Keratinocyte (primary cell): ENCODE data around the gene NELL1. TPM values are rescaled to one million over a fixed set of nuclear protein-coding genes. Genes with fewer than 3 reads are reported as not detected.

Experiments used
- DNase-seq: peaks from one replicate; pipeline ENCODE4 v3.0.0-alpha.2; 2011; ENCODE audit warnings: low read depth, missing footprints, low spot score
- FAIRE-seq: peaks from 2 replicates; lab custom pipeline; 2011; peaks lifted over from hg19 to GRCh38; lab: Jason Lieb, UNC
- H2AFZ ChIP-seq: 2 replicates; pipeline ENCODE4 v1.6.0; 2012; ENCODE audit warnings: low read length, control low read depth, inconsistent platforms; ENCODE audit not compliant: control insufficient read depth
- H3K27ac ChIP-seq: 2 replicates; pipeline ENCODE4 v1.5.1; 2011; ENCODE audit warnings: low read length; ENCODE audit not compliant: control insufficient read depth, insufficient read depth
- H3K27me3 ChIP-seq: 3 replicates; pipeline ENCODE4 v1.6.0; 2011; ENCODE audit warnings: low read length; ENCODE audit not compliant: control insufficient read depth, insufficient read depth; ENCODE audit errors: extremely low read depth
- H3K36me3 ChIP-seq, 2 experiments: 2 replicates in 1 of 2; 3 replicates in 1 of 2; pipeline ENCODE4 v1.5.1; 2011; ENCODE audit warnings: low read length in 2 of 2, mild to moderate bottlenecking in 1 of 2; ENCODE audit not compliant: control insufficient read depth in 2 of 2, insufficient read depth in 2 of 2; ENCODE audit errors: extremely low read depth in 1 of 2
- H3K4me1 ChIP-seq: 3 replicates; pipeline ENCODE4 v1.5.1; 2011; ENCODE audit warnings: low read length; ENCODE audit not compliant: control insufficient read depth, insufficient read depth; ENCODE audit errors: extremely low read depth
- H3K4me2 ChIP-seq: 3 replicates; pipeline ENCODE4 v1.6.0; 2011; ENCODE audit warnings: low read depth, low read length; ENCODE audit not compliant: control insufficient read depth, insufficient read depth; ENCODE audit errors: extremely low read depth
- H3K4me3 ChIP-seq, 3 experiments: fragments of 200-600 bp in 1 of 3; sonication (generic) in 1 of 3; 2 replicates in 2 of 3; 3 replicates in 1 of 3; pipeline ENCODE4 v1.5.1; 2011 to 2016; ENCODE audit warnings: low read length in 3 of 3, mild to moderate bottlenecking in 3 of 3, control low read depth in 2 of 3, inconsistent platforms in 1 of 3, low read depth in 1 of 3, mixed read lengths in 1 of 3, mixed run types in 1 of 3, moderate library complexity in 1 of 3; ENCODE audit not compliant: control insufficient read depth in 2 of 3, insufficient read depth in 2 of 3; ENCODE audit errors: extremely low read depth in 1 of 3
- H3K79me2 ChIP-seq: 2 replicates; pipeline ENCODE4 v1.6.0; 2012; ENCODE audit warnings: low read length; ENCODE audit not compliant: control insufficient read depth, insufficient read depth
- H3K9ac ChIP-seq: 3 replicates; pipeline ENCODE4 v1.6.0; 2011; ENCODE audit warnings: low read length; ENCODE audit not compliant: control insufficient read depth, insufficient read depth; ENCODE audit errors: extremely low read depth
- H3K9me1 ChIP-seq: 3 replicates; pipeline ENCODE4 v1.6.0; 2011; ENCODE audit warnings: low read length; ENCODE audit not compliant: control insufficient read depth, insufficient read depth; ENCODE audit errors: extremely low read depth
- H3K9me3 ChIP-seq: 2 replicates; pipeline ENCODE4 v1.5.1; 2012; ENCODE audit warnings: low read depth, low read length; ENCODE audit not compliant: control insufficient read depth
- H4K20me1 ChIP-seq: 3 replicates; pipeline ENCODE4 v1.6.0; 2011; ENCODE audit warnings: low read length; ENCODE audit not compliant: control insufficient read depth, insufficient read depth; ENCODE audit errors: extremely low read depth
- CTCF ChIP-seq, 3 experiments: IDR thresholded peaks in 1 of 3; conservative IDR thresholded peaks in 1 of 3; optimal IDR thresholded peaks in 1 of 3; 2 replicates in 2 of 3; 3 replicates in 1 of 3; pipeline versions ENCODE3 to v1.5.1; 2011; ENCODE audit warnings: low read length in 3 of 3, mild to moderate bottlenecking in 3 of 3, moderate library complexity in 2 of 3, control low read depth in 1 of 3, inconsistent platforms in 1 of 3; ENCODE audit not compliant: insufficient read depth in 2 of 3; ENCODE audit errors: extremely low read depth in 1 of 3
- EZH2 ChIP-seq: IDR thresholded peaks from one replicate; pipeline ENCODE4 v1.6.1; 2012; ENCODE audit warnings: inconsistent platforms, mild to moderate bottlenecking, low read length, moderate library complexity
- dilution Hi-C: fragments of 300-500 bp; cut with MboI; formaldehyde crosslinking; loops from one replicate; pipeline ENCODE4 v1.7.0; 2020; ENCODE audit warnings: low sequenced_read_pairs; ENCODE audit not compliant: extremely low pct_ligation_motif_present
- polyA plus RNA-seq, 5 experiments: library from polyadenylated mRNA; depleted of rRNA in 3 of 5; stranded (reverse) in 3 of 5; stranded (forward) in 1 of 5; unstranded in 1 of 5; fragments of >200 nt; gene quantifications; 1 replicate in 1 of 5; 2 replicates in 3 of 5; 3 replicates in 1 of 5; pipeline versions ENCODE4 v1.2.1 to v1.2.3, GENCODE V29; 2011 to 2012; ENCODE audit warnings: missing spikeins in 2 of 5, low read depth in 1 of 5, low replicate concordance in 1 of 5

Gene NELL1
- polyA plus RNA-seq, 1 donor (not counting 4 experiments of a cell fraction or from before 2014, with no cell fraction given) = not detected

GRCh38 chr11:20760811-20761210 is 91.4 kb downstream of the NELL1 start:
- Histone ChIP-seq H2AFZ (no peak overlapping the region), H3K9me1 (no peaks in the 10 kb centered on the region), H3K27ac (no peak overlapping the region), H3K36me3 (no peaks in the 10 kb centered on the region), H3K4me3 (no peak overlapping the region), H3K27me3 (no peaks in the 10 kb centered on the region), H3K9ac (no peak overlapping the region), H3K4me1 (no peaks in the 10 kb centered on the region), H4K20me1 (no peaks in the 10 kb centered on the region), H3K9me3 (peaks cover 3% of the 10 kb centered on the region), H3K4me2 (no peak overlapping the region), H3K79me2 (no peaks in the 10 kb centered on the region)
- FAIRE-seq (no peak), DNase-seq (no peak)
- dilution Hi-C loops = no loop called here
- TF ChIP-seq CTCF (optimal IDR thresholded peaks at IDR 0.05 in 1 of 3, IDR thresholded peaks at IDR 0.05 in 1 of 3, conservative IDR thresholded peaks at IDR 0.05 in 1 of 3; ENCODE audit: extremely low read depth in 1 of 3, insufficient read depth in 2 of 3, low read length in 3 of 3) = no peak
- no peak for TF ChIP-seq EZH2

- no peaks in the 10 kb centered on the region for H3K27me3 ChIP-seq
- FAIRE-seq (no peak), DNase-seq (no peak)
- H4K20me1 ChIP-seq = no peaks in the 10 kb centered on the region
- peaks cover 3% of the 10 kb centered on the region for H3K9me3 ChIP-seq
- no peaks in the 10 kb centered on the region for H3K4me1 ChIP-seq
- no peaks in the 10 kb centered on the region for H3K9me1 ChIP-seq
- H2AFZ ChIP-seq = no peak overlapping the region
- no peak overlapping the region for H3K9ac ChIP-seq
- dilution Hi-C loops = no loop called here
- H3K27ac ChIP-seq = no peak overlapping the region
- TF ChIP-seq CTCF (optimal IDR thresholded peaks at IDR 0.05 in 1 of 3, IDR thresholded peaks at IDR 0.05 in 1 of 3, conservative IDR thresholded peaks at IDR 0.05 in 1 of 3; ENCODE audit: extremely low read depth in 1 of 3, insufficient read depth in 2 of 3, low read length in 3 of 3) (no peak), EZH2 (no peak)
- H3K36me3 ChIP-seq = no peaks in the 10 kb centered on the region
- H3K4me3 ChIP-seq = no peak overlapping the region
- H3K4me2 ChIP-seq = no peak overlapping the region
- H3K79me2 ChIP-seq = no peaks in the 10 kb centered on the region
Measured at GRCh38 chr11:20762116-20762844, 92.9 kb downstream of the NELL1 start.
